NCI-H526 treated with DMSO at 0.1 percent for 48 hours (cell line): Measurements from ENCODE around the gene RAD50.
"Not testable (repeated sequence)": the region's sequence is repeated elsewhere in the genome, so short reads cannot be mapped to it uniquely, and the experiment has no call there.

Experiments used
- DNase-seq: peaks from one replicate; lab custom pipeline; 2025; lab: John Stamatoyannopoulos, UW

The RAD50 gene

DNA sequence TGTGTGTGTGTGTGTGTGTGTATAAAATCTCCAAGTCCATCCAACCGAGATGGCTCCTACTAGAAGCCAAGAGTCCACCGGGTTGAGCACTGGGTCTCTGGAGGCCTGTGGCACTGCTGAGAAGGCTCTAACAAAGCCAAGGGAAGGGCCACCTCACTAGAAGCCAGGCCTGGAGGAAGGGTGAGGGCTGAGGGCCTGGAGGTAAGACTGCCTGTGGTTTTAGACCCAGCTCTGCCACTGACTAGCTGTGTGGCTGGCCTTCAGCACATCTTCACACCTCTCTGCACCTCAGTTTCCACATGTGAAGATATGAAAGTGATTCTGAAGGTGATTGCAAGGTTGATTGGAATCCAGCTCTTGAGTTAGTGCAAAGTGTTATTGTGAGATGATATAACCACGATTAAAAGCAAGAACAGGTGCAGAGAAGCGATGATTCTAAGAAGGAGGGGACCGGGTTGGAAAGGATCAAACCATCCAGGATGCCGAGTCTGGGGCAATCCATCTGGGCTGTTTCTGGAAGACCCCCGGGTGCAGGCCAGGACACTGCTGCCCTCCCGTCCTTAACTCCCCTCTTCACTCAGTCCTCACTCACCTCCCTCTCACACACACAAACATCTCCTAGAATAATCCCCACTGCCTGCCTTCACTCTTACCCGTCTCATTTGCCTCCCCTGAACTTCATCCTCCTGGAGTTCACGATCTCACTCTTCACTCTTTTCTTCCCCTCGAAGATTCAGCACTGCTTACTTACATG lies 119.3 kb downstream of the RAD50 start:
- no peak for DNase-seq

DNA sequence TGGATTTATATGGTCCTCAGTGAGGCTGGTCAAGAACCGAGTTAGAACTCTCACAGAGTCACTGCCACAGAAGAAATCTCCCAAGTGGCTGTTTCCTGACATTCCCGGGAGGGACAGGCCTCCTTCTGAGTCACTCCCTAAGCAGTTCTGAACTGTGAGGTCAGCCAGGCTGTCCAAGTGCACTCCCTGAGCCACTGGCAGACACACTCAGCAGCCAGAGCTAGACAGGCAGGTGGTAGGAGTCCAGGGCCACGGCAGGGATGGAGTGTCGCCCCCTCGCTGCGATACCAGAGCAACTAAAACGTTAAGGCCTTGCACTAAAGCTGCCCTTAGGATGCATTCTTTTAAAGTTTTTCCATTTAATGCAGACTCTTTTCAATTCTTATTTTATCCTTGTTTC lies 120.4 kb downstream of the RAD50 start:
- no peak for DNase-seq

DNA sequence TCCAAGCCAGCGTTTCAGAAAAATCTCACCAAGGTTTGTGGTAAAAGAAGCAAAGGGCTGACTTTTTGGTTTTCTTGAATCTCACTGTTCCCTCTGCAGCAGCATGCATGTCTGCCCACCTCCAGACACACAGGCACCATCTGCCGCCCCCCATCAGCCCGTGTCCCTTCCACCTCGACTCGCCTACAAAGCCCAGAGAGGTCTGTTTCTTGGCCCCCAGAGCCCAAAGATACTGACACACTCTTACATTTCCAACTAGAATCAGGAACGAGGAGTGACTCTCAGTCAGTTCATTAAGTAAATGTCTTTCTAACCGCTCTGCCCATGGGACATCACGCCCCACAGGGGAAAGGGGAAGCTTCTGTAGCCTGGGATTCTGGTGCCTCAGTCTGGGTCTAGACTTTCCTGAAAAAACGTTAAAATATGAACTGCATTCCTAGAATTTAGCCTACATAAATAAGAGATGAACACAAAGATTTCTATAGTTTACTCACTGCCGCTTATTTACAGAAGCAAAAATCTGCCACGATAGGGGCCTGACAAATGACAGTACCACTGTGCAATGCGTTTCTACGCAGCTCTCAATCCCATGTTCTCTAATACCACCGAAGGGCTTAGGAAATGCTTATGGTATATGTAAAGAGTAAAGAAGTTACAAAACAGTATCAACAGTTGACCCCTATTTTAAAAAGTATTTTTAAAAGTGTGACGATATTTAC lies 121.1 kb downstream of the RAD50 start:
- no peak for DNase-seq

DNA sequence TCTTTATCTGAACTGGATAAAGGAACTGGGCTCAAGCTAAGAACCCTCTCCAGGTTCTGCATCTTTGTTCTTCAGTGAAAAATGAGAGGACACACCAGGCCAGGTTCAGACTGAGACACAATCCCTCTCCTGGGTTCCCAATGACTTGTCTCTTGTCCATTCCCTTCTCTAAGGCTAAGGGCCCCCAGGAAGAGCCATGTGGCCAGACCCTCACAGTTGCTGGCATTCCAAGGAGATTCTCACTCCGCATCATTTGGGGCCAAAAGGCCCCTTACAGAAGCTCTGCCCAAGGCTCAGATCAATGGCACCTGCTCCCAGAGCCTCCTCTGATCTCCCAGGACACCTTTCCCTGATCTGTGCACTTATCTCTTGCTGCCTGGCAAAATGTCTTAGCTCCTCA lies 122.0 kb downstream of the RAD50 start:
- DNase-seq, result no peak

DNA sequence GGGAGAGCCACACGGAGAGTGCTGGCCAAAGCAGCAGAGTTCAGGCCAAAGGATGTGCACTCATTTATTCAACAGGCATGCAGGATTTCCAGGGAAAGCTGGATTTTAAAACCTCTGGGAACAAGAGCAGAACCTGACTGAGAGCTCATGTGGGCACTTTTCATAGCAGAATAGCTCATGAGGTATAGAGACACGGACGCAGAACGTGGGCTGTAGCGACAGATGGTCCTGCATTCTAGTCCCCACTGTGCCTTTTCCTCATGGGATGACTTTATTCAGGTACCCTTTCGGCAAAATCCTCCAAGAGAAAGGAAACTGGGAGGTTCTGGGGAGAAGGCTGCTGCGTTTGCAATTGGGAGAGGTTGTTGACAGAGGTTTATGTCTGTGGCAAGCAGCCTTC lies 122.4 kb downstream of the RAD50 start:
- no peak for DNase-seq

DNA sequence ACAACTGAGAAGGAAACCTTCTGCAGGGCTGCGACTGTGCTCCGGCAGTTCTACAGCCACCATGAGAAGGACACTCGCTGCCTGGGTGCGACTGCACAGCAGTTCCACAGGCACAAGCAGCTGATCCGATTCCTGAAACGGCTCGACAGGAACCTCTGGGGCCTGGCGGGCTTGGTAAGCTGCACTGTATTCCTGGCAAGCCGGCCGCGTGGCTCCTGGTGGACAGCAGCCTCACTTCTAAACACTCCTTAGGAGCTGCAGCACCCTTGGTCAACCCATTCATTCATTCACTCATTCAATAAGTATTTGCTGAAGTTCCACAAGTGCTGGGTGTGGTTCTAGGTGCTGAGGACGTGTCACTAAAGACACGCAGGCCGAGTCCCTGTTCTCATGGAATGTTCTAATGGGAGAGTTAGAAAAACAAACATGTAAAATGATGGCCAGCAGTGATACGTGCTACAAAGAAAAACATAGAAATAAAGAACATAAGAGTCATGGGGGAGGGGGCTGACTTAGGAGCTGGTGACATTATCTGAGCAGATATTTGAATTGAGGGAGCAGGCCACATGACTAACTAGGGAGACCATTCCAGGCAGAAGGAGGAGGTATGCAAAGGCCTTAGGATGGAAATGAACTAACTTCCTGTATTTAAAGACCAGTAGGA lies 123.1 kb downstream of the RAD50 start:
- no peak for DNase-seq

DNA sequence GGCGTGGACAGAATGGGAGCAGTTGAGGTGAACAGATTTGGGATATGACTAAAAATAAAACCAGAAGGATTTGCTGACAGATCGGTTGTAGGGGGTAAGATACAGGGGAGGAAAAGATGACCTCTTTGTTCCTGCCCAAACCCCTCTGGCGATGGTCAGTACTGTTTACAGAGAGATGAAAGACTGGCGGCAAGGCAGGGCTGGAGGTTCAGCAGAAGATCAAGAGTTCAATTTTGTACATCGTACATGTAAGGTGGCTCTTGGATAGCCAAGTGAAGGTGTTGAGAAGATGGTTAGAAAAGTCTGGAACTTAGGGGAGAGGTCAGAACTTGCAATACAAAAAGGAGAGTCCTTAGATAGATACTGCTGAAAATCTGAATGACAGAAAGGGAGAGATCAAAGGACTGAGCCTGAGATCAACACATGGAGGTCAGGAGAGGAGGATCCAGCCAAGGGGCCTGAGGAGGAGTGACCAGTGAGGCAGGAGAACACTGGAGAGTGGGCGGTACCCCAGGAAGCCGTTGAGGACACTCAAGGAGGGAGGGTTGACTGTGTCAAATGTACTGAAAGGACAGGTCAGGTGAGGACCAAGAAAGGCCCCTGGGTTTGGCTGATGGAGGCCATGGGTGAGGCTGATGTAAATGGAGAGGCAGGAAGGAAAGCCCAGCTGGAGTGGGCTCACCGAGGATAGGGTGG lies 124.2 kb downstream of the RAD50 start:
- no peak for DNase-seq

DNA sequence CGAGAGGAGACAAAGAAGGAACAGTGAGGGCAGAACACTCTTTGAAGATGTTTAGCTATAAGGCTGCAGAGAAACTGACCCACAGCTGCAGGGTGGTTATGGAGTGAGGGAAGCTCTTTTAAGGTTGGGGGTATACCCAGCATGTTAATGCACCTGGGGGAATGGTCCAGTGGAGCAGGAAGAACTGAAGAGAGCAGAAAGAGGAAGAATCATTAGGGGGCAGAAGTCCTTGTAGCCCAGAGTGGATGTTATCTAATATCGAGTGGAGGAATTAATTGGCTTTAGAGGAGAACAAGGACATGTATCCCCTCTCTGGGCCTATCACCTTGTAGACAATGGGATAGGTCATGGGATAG lies 124.7 kb downstream of the RAD50 start:
- DNase-seq, result no peak

DNA sequence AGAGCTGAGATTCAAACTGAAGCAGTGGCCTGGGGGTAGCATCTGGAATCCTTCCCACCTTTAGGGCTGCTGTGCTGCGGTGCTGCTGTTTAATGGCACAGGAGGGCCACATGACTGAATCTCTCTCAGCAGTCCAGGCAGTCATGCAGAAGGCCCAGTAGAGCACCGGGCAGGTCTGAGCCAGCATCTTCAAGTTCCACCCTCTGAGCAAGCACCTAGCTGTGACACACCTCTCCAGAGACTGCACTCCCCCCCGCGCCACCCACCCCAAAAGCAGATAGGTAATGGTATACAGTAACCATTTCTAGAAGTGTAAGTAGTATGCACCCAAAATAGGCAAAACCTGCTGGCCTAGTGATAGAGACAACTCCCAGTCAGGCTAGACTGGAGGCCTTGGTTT lies 125.2 kb downstream of the RAD50 start:
- no peak for DNase-seq

DNA sequence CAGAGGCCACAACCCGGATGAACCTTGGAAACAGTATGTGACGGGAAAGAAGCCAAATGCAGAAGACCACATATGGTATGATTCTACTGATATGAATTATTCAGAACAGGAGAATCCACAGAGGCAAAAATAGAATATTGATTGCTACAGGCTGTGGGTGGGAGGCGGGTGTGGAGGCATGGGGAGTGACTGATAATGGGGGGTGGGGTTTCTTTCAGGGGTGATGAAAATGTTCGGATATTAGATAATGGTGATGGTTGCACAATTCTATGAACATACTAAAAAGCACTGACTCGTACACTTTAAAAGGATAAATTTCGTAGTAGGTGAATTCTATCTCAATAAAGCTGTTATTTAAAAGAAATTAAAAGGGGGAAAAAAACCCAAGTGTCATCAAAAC lies 127.7 kb downstream of the RAD50 start:
- DNase-seq, result no peak

DNA sequence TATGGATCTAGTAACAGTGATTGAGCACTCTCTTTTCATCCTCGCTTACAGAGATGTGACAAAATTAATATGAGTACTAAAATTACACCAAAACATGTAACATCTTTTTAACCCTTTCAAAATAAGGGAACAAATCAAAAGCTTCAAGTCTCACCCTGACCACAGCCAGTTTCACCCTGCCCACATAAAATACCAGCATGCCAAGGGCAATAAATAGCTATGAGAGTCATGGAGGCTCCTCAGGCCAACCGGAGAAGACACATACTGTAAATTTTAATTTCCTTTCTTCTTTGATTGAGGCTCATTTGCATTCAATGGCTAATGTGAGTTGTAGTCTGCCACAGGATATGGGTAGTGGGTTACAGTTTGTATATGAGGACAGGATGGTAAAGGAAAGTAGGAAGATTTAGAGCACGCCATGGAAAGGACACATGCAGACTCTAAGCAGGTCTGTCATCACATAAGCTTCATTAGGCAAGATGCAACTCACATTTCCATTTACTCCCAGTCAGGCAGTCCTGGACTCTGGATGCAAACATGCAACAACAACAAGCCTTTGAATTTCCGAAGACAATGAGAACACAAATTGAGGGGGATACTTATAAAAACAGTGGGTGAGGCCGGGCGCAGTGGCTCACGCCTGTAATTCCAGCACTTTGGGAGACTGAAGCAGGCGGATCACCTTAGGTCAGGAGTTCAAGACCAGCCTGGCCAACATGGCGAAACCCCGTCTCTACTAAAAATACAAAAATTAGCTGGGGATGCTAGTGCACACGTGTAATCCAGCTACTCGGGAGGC lies 128.3 kb downstream of the RAD50 start:
- DNase-seq, result no peak

DNA sequence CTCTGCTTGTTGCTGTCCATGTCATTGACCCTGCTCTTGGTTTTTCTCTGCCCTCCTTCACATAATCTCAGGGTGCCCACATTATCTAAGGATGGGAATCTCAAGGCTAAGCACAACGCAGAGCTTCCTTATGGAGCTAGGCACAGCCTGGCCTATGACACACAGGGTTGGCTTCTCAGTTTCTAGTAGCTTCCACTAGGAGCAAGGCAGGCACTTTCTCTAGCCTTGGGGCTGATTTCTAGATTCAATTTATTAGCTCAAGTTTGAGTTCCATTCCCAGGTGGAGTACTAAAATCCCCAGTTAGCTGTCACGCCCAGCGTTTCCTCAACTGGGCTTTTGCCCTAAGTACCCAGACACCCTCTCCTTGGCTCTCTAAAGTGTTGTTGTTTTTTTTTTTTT lies 129.4 kb downstream of the RAD50 start:
- DNase-seq, result no peak

DNA sequence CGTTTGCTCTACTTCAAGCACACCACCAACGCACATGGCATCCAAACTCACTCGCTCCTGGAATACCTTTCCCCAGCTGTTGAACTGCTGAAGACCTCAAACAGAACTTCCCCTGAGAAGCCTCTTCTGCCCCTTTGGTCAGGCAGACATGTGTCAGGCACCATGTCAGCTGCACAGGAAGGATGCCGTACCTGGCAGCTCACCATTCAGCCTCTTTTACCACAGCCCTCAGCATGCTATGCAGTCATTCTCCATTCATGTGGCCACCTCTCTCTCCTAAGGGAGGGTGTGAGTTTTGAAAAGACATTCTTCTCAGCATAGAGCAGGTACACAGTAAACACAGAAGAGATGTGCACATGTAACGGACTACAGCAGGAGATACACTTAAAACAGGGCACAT lies 131.2 kb downstream of the RAD50 start:
- DNase-seq, result no peak

DNA sequence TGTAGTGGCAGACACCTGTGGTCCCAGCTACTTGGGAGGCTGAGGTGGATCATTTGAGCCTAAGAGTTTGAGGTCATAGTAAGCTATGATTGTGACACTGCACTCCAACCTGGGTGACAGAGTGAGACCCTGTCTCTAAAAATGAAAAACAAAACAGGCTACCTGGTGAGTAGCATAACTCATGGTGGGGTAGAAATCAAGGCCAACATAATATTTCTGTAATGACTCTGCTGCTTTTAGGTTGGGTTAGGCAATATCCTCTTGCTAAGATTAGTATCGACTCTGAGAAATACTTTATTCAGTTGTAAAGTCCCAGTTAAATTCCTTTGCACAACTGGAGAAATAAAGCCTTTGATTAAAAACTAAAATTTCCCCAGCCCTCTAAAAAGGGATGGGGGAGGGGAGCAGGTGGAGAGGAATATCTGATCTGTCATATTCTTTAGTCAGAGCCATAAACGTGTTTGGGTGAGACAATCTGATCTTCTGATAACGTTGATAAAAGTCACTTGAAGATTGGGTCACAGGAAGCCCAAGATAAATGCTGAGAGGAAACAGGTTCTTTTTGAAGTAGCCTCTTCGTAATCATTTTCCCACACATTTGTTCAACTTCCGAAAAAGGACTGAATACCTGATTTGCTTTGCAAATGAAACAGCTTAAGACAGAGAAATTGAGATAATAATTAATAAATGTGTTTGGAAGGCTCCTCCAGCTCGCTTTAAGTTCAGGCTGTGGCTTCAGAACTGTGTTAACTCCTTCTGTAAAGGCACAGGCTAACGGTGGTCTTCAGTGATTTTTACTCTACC lies 132.0 kb downstream of the RAD50 start:
- DNase-seq, result no peak

DNA sequence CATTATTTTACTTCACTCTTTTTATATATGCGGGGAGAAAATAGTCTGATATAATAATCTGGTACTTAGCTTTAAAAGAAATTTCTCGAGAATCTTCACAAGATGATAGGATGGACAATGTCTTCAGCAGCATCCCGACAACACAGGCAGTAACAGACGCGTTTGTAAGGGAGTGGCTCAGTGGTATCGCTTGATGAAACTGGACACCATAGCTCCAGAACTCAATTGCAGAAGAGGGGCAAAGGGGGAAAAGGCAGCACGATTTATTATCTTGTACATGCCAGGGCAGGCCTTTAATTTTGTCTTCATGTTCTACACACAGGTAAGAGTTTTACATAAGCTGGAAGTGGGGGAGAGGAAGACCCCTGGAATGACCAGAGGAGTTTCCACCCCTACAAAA lies 132.7 kb downstream of the RAD50 start:
- no peak for DNase-seq

DNA sequence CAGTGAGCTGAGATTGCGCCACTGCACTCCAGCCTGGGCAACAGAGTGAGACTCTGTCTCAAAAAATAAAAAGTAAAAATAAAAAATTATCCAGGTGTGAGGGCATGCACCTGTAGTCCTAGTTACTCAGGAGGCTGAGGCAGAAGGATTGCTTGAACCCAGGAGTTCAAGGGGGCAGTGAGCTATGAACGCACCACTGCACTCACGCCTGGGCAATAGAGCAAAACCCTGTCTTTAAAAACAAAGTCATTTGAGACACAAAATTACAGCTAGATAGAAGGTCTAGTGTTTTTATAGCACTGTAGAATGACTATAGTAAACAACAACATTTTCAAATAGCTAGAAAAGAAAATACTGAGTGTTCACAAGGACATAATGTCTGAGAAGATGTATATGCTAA lies 133.4 kb downstream of the RAD50 start:
- no peak for DNase-seq

DNA sequence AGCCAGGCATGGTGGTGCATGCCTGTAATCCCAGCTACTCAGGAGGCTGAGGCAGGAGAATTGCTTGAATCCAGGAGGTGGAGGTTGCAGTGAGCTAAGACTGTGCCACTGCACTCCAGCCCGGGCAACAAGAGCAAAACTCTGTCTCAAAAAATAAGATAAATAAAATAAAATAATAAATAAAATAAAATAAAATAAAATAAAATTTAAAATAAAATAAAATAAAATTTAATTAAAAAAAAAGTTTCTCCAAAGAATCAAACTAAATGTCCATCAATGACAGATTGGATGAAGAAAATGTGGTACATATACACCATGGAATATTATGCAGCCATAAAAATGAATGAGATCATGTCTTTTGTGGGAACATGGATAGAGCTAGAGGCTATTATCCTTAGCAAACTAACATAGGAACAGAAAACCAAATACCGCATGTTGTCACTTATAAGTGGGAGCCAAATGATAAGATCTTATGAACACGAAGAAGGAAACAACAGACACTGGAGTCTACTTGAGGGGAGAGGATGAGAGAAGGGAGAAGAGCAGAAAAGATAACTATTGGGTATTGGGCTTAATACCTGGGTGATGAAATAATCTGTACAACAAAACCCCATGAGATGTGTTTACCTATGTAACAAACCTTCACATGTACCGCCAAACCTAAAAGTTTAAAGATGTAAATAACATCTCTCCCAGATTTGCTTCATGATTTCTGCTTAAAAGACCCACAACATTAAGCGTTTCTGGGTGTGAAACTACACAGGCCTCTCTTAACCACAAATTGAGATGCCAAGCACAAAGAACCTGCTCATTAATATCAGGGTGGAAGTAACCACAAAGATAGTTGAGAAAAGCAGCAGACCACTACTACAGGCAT lies 135.2 kb downstream of the RAD50 start:
- not testable (repeated sequence) for DNase-seq

DNA sequence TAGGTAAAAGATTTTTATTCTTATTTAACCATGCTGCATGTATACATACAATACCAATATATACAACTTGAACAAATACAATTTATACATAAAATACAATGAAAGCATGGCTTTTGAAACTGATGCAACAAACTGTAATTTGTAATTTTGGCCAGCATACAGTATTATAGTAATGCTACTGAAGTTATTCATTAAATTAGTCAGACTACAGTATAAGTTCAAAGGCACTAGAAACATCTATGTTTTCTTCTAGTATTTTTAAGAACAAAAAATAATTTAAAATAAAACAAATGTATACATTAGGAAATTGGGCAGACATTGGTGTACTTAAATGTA lies 135.8 kb downstream of the RAD50 start:
- no peak for DNase-seq
